ENCODE results near the gene ZNF385B. TPM values are rescaled to one million over a fixed set of nuclear protein-coding genes. Genes with fewer than 3 reads are reported as not detected.

The ZNF385B gene
- total RNA-seq, 1 experiment from 2014 or later = 9.3 TPM

DNA sequence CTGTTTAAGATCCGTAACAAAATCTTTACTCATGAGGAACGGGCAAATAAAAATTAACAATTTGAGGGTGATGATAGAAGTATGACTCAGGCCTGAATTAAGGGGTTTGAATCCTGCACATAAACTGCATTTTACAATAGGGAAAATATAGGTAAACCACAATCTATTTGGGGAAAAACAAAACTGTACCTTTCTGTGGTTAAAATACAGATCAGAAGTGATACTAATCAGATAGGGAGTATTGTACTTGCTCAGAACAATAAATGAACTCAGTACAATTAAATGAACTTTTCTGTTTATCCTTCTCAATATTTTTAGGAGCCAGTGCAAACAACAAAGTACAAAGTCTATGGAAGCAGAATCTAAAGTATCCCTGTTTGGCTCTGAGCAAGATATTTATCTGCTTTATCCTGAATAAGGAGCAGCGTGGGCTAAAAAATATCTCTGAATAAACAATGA, 287.3 kb downstream of the ZNF385B start:
- Histone ChIP-seq H3K36me3 (ENCODE audit: control insufficient read depth in 1 of 2, insufficient read depth in 2 of 2, low read length in 2 of 2) (no peaks in the 10 kb centered on the region), H3K27ac (ENCODE audit: low read depth, low read length) (no peak overlapping the region), H3K9me2 (ENCODE audit: insufficient read depth) (no peaks in the 10 kb centered on the region), H3K27me3 (ENCODE audit: insufficient read depth, low read length) (no peaks in the 10 kb centered on the region), H3K9ac (ENCODE audit: low read length) (no peak overlapping the region), H3K4me2 (ENCODE audit: low read length) (no peak overlapping the region), H3K79me2 (ENCODE audit: insufficient read depth, low read length) (0 out of 2 replicates have a peak, but pooled peaks cover under 1% of the 10 kb centered on the region), H3K9me3 (ENCODE audit: control insufficient read depth in 1 of 2, insufficient read depth in 1 of 2, low read depth in 1 of 2, low read length in 2 of 2) (no peaks in the 10 kb centered on the region), H3K4me1 (ENCODE audit: control insufficient read depth in 1 of 2, insufficient read depth in 2 of 2, low read length in 2 of 2) (no peaks in the 10 kb centered on the region), H4K20me1 (ENCODE audit: insufficient read depth) (no peaks in the 10 kb centered on the region), H3K4me3 (replicated peaks in 1 of 2; ENCODE audit: low read depth in 1 of 2, low read length in 2 of 2) (no peak overlapping the region), H2AFZ (ENCODE audit: low read depth, low read length, poor library complexity, severe bottlenecking) (no peak overlapping the region)
- ATAC-seq = no peak
- intact Hi-C loops (cut with micrococcal nuclease) = no loop called here
- POLR2A ChIA-PET = no interaction called here
- no peak for TF ChIP-seq SRF (IDR thresholded peaks at IDR 0.05; ENCODE audit: low read depth)
- TF ChIP-seq, protein P1, sequence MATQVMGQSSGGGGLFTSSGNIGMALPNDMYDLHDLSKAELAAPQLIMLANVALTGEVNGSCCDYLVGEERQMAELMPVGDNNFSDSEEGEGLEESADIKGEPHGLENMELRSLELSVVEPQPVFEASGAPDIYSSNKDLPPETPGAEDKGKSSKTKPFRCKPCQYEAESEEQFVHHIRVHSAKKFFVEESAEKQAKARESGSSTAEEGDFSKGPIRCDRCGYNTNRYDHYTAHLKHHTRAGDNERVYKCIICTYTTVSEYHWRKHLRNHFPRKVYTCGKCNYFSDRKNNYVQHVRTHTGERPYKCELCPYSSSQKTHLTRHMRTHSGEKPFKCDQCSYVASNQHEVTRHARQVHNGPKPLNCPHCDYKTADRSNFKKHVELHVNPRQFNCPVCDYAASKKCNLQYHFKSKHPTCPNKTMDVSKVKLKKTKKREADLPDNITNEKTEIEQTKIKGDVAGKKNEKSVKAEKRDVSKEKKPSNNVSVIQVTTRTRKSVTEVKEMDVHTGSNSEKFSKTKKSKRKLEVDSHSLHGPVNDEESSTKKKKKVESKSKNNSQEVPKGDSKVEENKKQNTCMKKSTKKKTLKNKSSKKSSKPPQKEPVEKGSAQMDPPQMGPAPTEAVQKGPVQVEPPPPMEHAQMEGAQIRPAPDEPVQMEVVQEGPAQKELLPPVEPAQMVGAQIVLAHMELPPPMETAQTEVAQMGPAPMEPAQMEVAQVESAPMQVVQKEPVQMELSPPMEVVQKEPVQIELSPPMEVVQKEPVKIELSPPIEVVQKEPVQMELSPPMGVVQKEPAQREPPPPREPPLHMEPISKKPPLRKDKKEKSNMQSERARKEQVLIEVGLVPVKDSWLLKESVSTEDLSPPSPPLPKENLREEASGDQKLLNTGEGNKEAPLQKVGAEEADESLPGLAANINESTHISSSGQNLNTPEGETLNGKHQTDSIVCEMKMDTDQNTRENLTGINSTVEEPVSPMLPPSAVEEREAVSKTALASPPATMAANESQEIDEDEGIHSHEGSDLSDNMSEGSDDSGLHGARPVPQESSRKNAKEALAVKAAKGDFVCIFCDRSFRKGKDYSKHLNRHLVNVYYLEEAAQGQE (IDR thresholded peaks at IDR 0.05; ENCODE audit: low read depth) = no peak
- TF ChIP-seq TCF7L2 (IDR thresholded peaks at IDR 0.05; ENCODE audit: borderline replicate concordance, extremely low read depth, insufficient read depth, insufficient read length) = no peak
- BruUV-seq (replicated peaks) = no TSS peak
- CTCF ChIA-PET = no interaction called here
- RAD21 ChIA-PET (ENCODE audit: low non-redundant PET in 1 of 2, low total read pairs in 2 of 2, uncharacterized antibody in 2 of 2, unreplicated experiment in 2 of 2) = no interaction called here
- DNase-seq (ENCODE audit: low read depth, low spot score) = no peak

DNA sequence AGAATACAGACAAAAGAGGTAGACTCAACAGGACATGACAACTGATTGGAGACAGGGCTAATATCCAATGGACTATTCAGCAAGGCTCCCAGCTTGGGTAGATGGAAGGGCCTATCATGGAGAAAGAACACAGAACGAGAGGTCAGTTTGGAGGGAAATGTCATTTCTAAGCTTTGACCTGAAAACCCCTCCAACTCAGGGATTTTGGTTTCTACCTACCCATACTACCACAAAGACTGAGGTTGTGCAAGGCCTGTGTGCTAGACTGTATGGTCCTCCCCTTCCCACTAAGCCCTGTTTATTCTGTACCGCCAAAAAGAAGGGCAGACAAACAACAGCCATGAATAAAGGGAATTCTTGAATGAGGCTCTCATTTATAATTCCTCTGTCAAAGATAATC, 288.9 kb downstream of the ZNF385B start:
- Histone ChIP-seq H4K20me1 (ENCODE audit: insufficient read depth) (no peaks in the 10 kb centered on the region), H3K79me2 (ENCODE audit: insufficient read depth, low read length) (no peaks in the 10 kb centered on the region), H3K9ac (ENCODE audit: low read length) (no peak overlapping the region), H3K9me2 (ENCODE audit: insufficient read depth) (no peaks in the 10 kb centered on the region), H3K36me3 (ENCODE audit: control insufficient read depth in 1 of 2, insufficient read depth in 2 of 2, low read length in 2 of 2) (no peaks in the 10 kb centered on the region), H3K4me2 (ENCODE audit: low read length) (no peak overlapping the region), H3K4me3 (replicated peaks in 1 of 2; ENCODE audit: low read depth in 1 of 2, low read length in 2 of 2) (no peak overlapping the region), H2AFZ (ENCODE audit: low read depth, low read length, poor library complexity, severe bottlenecking) (no peak overlapping the region), H3K4me1 (ENCODE audit: control insufficient read depth in 1 of 2, insufficient read depth in 2 of 2, low read length in 2 of 2) (no peaks in the 10 kb centered on the region), H3K9me3 (ENCODE audit: control insufficient read depth in 1 of 2, insufficient read depth in 1 of 2, low read depth in 1 of 2, low read length in 2 of 2) (no peaks in the 10 kb centered on the region), H3K27me3 (ENCODE audit: insufficient read depth, low read length) (no peaks in the 10 kb centered on the region), H3K27ac (ENCODE audit: low read depth, low read length) (no peak overlapping the region)
- ChIA-PET RAD21 (ENCODE audit: low non-redundant PET in 1 of 2, low total read pairs in 2 of 2, uncharacterized antibody in 2 of 2, unreplicated experiment in 2 of 2) (no interaction called here), POLR2A (no interaction called here), CTCF (no interaction called here)
- intact Hi-C loops (cut with micrococcal nuclease) = no loop called here
- no peak for ATAC-seq
- no peak for DNase-seq (ENCODE audit: low read depth, low spot score)
- BruUV-seq (replicated peaks) = no TSS peak
- TF ChIP-seq POLR2AphosphoS5 (IDR thresholded peaks at IDR 0.05; ENCODE audit: low read depth, low read length) = no peak
- TF ChIP-seq SIN3A (IDR thresholded peaks at IDR 0.05; ENCODE audit: low read depth) = no peak
- TF ChIP-seq, protein P2, sequence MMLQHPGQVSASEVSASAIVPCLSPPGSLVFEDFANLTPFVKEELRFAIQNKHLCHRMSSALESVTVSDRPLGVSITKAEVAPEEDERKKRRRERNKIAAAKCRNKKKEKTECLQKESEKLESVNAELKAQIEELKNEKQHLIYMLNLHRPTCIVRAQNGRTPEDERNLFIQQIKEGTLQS (IDR thresholded peaks at IDR 0.05) = no peak
- TF ChIP-seq EZH2phosphoT487 (IDR thresholded peaks at IDR 0.05; ENCODE audit: borderline replicate concordance) = no peak
- TF ChIP-seq SP1 (IDR thresholded peaks at IDR 0.05; ENCODE audit: low read depth) = no peak
- TF ChIP-seq ZFX (IDR thresholded peaks at IDR 0.05) = no peak
- TF ChIP-seq, protein P3, sequence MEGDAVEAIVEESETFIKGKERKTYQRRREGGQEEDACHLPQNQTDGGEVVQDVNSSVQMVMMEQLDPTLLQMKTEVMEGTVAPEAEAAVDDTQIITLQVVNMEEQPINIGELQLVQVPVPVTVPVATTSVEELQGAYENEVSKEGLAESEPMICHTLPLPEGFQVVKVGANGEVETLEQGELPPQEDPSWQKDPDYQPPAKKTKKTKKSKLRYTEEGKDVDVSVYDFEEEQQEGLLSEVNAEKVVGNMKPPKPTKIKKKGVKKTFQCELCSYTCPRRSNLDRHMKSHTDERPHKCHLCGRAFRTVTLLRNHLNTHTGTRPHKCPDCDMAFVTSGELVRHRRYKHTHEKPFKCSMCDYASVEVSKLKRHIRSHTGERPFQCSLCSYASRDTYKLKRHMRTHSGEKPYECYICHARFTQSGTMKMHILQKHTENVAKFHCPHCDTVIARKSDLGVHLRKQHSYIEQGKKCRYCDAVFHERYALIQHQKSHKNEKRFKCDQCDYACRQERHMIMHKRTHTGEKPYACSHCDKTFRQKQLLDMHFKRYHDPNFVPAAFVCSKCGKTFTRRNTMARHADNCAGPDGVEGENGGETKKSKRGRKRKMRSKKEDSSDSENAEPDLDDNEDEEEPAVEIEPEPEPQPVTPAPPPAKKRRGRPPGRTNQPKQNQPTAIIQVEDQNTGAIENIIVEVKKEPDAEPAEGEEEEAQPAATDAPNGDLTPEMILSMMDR (IDR thresholded peaks at IDR 0.05 in 2 of 3, conservative IDR thresholded peaks at IDR 0.05 in 1 of 3; ENCODE audit: borderline replicate concordance in 1 of 3, insufficient read depth in 1 of 3, low read depth in 2 of 3, low read length in 2 of 3) = no peak
- no peak for TF ChIP-seq RAD21 (IDR thresholded peaks at IDR 0.05; ENCODE audit: low read depth)
- no peak for TF ChIP-seq CEBPB (IDR thresholded peaks at IDR 0.05; ENCODE audit: low read depth)

All from HCT116 (cell line).